Measurements from ENCODE around the gene DYNC1LI2.

DNA sequence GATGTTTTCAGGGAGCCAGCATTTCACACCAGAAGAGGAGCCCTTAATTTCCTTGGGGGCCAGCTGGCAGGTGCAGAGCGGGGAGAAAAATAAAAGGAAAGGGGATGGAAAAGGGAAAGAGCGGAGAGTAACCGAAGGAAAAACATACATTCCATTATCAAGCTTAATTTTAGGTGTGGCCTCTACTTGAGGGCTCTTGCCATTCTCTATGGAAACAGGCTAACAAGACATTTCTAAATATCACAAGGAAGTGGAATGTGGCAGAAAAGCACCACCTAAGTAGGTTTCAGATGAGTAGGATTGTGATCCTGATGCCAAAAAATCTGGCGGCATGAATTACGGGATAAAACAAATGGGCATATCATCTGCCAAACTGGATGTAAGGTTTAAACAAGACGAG is 970 bp upstream of the DYNC1LI2 start:
- TF ChIP-seq, protein P1, sequence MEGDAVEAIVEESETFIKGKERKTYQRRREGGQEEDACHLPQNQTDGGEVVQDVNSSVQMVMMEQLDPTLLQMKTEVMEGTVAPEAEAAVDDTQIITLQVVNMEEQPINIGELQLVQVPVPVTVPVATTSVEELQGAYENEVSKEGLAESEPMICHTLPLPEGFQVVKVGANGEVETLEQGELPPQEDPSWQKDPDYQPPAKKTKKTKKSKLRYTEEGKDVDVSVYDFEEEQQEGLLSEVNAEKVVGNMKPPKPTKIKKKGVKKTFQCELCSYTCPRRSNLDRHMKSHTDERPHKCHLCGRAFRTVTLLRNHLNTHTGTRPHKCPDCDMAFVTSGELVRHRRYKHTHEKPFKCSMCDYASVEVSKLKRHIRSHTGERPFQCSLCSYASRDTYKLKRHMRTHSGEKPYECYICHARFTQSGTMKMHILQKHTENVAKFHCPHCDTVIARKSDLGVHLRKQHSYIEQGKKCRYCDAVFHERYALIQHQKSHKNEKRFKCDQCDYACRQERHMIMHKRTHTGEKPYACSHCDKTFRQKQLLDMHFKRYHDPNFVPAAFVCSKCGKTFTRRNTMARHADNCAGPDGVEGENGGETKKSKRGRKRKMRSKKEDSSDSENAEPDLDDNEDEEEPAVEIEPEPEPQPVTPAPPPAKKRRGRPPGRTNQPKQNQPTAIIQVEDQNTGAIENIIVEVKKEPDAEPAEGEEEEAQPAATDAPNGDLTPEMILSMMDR (IDR thresholded peaks at IDR 0.05; ENCODE audit: low read length), result no peak
- no peak for TF ChIP-seq EZH2phosphoT487 (IDR thresholded peaks at IDR 0.05; ENCODE audit: low read length)

All from MM.1S (cell line).